Left lung (tissue), 10 donors: Measurements from ENCODE around the gene RCAN1. TPM values are rescaled to one million over a fixed set of nuclear protein-coding genes. Genes with fewer than 3 reads are reported as not detected.

ENCODE experiments used
- ATAC-seq: fragments of 200-7000 bp; cut with Tn5 transposase; one replicate; pipeline ENCODE4 v1.9.1; 2020; ENCODE audit warnings: moderate library complexity
- DNase-seq, 4 donors: peaks; one replicate each; pipeline ENCODE4 v3.0.0-alpha.2; 2013 to 2020
- H3K27ac ChIP-seq, 2 donors: fragments of 200-600 bp; sonication (generic) in 1 of 2; one replicate each; pipeline versions ENCODE4 v1.5.0 to v1.8.0; 2020 to 2021
- H3K27me3 ChIP-seq, 2 donors: fragments of 200-600 bp; sonication (generic) in 1 of 2; one replicate each; pipeline versions ENCODE4 v1.5.0 to v1.8.0; 2020 to 2021
- H3K36me3 ChIP-seq, 2 donors: fragments of 200-600 bp; sonication (generic) in 1 of 2; one replicate each; pipeline versions ENCODE4 v1.5.0 to v1.8.0; 2020 to 2021
- H3K4me1 ChIP-seq, 2 donors: fragments of 200-600 bp; one replicate each; pipeline ENCODE4 v1.8.0; 2021
- H3K4me3 ChIP-seq, 2 donors: fragments of 200-600 bp; sonication (generic) in 1 of 2; one replicate each; pipeline versions ENCODE4 v1.5.0 to v1.8.0; 2020 to 2021; ENCODE audit warnings: mild to moderate bottlenecking in 1 of 2
- H3K9me3 ChIP-seq, 2 donors: fragments of 200-600 bp; sonication (generic) in 1 of 2; one replicate each; pipeline versions ENCODE4 v1.5.0 to v1.8.0; 2020 to 2021
- CTCF ChIP-seq, 2 donors: fragments of 200-600 bp; sonication (generic) in 1 of 2; IDR thresholded peaks; one replicate each; pipeline versions ENCODE4 v1.5.0 to v1.8.0; 2021; ENCODE audit warnings: antibody characterized with exemption in 2 of 2
- intact Hi-C, 2 donors: fragments of 100-400 bp; cut with DNase I; formaldehyde crosslinking; loops; one replicate each; pipeline versions ENCODE4 v1.11.2 to v1.14.2; 2022
- polyA plus RNA-seq, 6 donors: library from polyadenylated mRNA; unstranded; fragments of 120-200 nt; gene quantifications; one replicate each; pipeline ENCODE4 v1.2.1, GENCODE V29; 2013; ENCODE audit not compliant: insufficient read length in 6 of 6
- total RNA-seq, 2 donors: library from RNA; stranded (reverse); fragmentation: NEBNext Ultra II Directional; extraction: Animal tissue kit (Norgen Biotek cat#: 25700); gene quantifications; one replicate each; pipeline ENCODE4 v1.2.1, GENCODE V29; 2021
- donor health status: DM: no; HTN: yes; CAD: no.
- donor health status: DM: no; HTN: no; CAD: no.

RCAN1 gene
- total and polyA plus RNA-seq, 8 donors = 16.9 to 62.6 (median 20.2) TPM

DNA sequence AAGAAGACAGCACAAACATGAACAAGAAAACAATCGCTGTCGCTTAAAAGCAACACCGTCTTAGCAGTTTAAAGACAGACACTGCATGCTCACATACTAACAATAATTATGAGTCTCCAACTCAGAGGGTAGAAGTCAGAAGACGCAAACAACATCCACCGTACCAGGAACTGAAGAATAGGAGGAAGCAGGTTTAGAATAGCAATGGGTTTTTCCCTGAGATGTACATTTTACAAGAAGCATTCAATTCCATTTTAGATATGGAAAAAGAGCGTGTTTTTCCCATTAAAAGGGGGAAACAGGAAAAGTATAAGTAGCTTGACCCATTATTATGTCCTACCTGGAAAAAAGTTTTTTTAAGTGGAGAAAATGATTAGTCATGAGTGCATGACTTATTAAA, 68.4 kb downstream of the RCAN1 start:
- Histone ChIP-seq H3K9me3 (no peaks in the 10 kb centered on the region), H3K4me3 (no peak overlapping the region), H3K4me1 (peaks cover 17 to 43% of the 10 kb centered on the region in 2 donors), H3K36me3 (no peaks in the 10 kb centered on the region), H3K27ac (peak overlapping the region; percentile 11 to 87), H3K27me3 (no peaks in the 10 kb centered on the region)
- TF ChIP-seq CTCF (IDR thresholded peaks at IDR 0.05) = no peak
- DNase-seq (no peak), ATAC-seq (no peak)
- intact Hi-C loops = no loop called here

GRCh38 chr21:34545079-34545884, 69.6 kb downstream of the RCAN1 start:
- intact Hi-C loops = no loop called here
- H3K36me3 ChIP-seq = no peaks in the 10 kb centered on the region
- H3K4me3 ChIP-seq = no peak overlapping the region
- peak overlapping the region; percentile 82 to 87 for H3K27ac ChIP-seq
- peak in 1 of 4 donors; percentile 81 for DNase-seq
- ATAC-seq = peak; percentile 83
- H3K27me3 ChIP-seq = no peaks in the 10 kb centered on the region
- H3K4me1 ChIP-seq = peaks cover 17 to 43% of the 10 kb centered on the region in 2 donors
- TF ChIP-seq CTCF (IDR thresholded peaks at IDR 0.05) = no peak
- no peaks in the 10 kb centered on the region for H3K9me3 ChIP-seq

DNA sequence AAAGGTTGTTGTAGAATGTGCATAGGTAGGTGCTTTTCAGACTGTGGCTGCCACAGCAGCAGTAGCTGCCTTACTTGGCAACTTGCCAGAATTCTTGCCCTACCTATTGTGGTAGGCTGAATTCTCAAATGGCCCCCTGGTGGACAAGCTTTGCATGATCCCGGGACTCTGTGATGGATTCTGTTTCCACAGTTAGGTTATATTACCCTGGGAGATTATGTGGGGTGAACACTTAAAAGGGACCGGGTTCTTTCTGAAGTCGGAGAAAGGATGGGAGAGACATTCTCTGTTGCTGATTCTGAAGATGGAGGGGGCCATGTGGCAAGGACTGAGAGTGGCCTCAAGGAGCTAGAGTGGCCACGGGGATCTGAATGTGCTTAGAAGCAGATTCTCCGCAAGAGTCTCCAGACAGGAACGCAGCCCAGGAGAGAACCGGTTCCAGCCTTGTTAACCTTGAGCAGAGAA, 70.8 kb downstream of the RCAN1 start:
- intact Hi-C loops = no loop called here
- H3K27ac ChIP-seq = peak overlapping the region in 1 of 2 donors; percentile 87
- peak; percentile 61 for ATAC-seq
- DNase-seq = no peak
- no peaks in the 10 kb centered on the region for H3K36me3 ChIP-seq
- H3K27me3 ChIP-seq = no peaks in the 10 kb centered on the region
- peaks cover 17 to 43% of the 10 kb centered on the region in 2 donors for H3K4me1 ChIP-seq
- peak; percentile 27 to 72 for TF ChIP-seq CTCF (IDR thresholded peaks at IDR 0.05)
- H3K4me3 ChIP-seq = no peak overlapping the region
- no peaks in the 10 kb centered on the region for H3K9me3 ChIP-seq

DNA sequence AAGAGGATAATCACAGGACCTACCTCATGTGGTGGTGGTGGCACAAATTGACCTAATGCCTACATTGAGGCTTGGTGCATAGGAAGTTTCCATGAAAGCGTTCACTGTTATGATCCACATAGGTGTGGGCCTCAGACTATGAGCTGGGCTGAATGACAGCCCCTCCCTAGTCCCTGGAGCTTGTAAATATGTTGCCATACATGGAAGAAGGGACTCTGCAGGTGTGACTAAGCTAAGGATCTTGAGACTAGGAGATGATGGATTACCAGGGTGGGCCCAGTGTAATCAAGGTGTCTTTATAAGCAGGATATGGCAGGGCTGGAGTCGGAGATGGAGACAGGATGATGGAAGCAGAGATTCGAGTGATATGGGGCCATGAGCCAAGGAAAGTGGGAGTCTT, 71.9 kb downstream of the RCAN1 start:
- intact Hi-C loops = no loop called here
- no peak for TF ChIP-seq CTCF (IDR thresholded peaks at IDR 0.05)
- H3K36me3 ChIP-seq = no peaks in the 10 kb centered on the region
- peaks cover 17 to 48% of the 10 kb centered on the region in 2 donors for H3K4me1 ChIP-seq
- no peaks in the 10 kb centered on the region for H3K27me3 ChIP-seq
- ATAC-seq (no peak), DNase-seq (no peak)
- no peak overlapping the region for H3K27ac ChIP-seq
- H3K9me3 ChIP-seq = no peaks in the 10 kb centered on the region
- no peak overlapping the region for H3K4me3 ChIP-seq

- Histone ChIP-seq H3K4me3 (no peak overlapping the region), H3K4me1 (peaks cover 3 to 34% of the 10 kb centered on the region in 2 donors), H3K27me3 (no peaks in the 10 kb centered on the region), H3K27ac (no peak overlapping the region), H3K36me3 (no peaks in the 10 kb centered on the region), H3K9me3 (no peaks in the 10 kb centered on the region)
- intact Hi-C loops = no loop called here
- TF ChIP-seq CTCF (IDR thresholded peaks at IDR 0.05) = no peak
- ATAC-seq (no peak), DNase-seq (no peak)
Measured at GRCh38 chr21:34540206-34540605, 74.7 kb downstream of the RCAN1 start.
